H1 (cell line): Measurements from ENCODE around the gene ZC3HAV1. TPM values are rescaled to one million over a fixed set of nuclear protein-coding genes. Genes with fewer than 3 reads are reported as not detected.

Source experiments
- BACH1 ChIP-seq: IDR thresholded peaks from 2 replicates; pipeline ENCODE4 v1.6.1; 2012; ENCODE audit warnings: low read length, improper control_type of control experiment
- BCL11A ChIP-seq, 2 experiments: IDR thresholded peaks; one replicate each; pipeline ENCODE4 v1.6.1; 2011; ENCODE audit warnings: low read depth in 2 of 2, low read length in 2 of 2, mild to moderate bottlenecking in 2 of 2
- CHD7 ChIP-seq: fragments of 300-600 bp; sonication (generic); IDR thresholded peaks from 2 replicates; pipeline ENCODE4 v1.7.1; 2012; ENCODE audit warnings: low read length, moderate library complexity, mild to moderate bottlenecking, inconsistent platforms; ENCODE audit not compliant: insufficient replicate concordance
- CREB1 ChIP-seq: IDR thresholded peaks from 2 replicates; pipeline ENCODE4 v1.6.1; 2012; ENCODE audit warnings: inconsistent platforms
- RBBP5 ChIP-seq: IDR thresholded peaks from 2 replicates; pipeline ENCODE4 v1.7.1; 2012; ENCODE audit warnings: low read depth, mild to moderate bottlenecking, inconsistent platforms, low read length, moderate library complexity, borderline replicate concordance
- SIN3A ChIP-seq, 2 experiments: IDR thresholded peaks in 1 of 2; conservative IDR thresholded peaks in 1 of 2; 2 replicates each; pipeline ENCODE4 v1.6.1; 2011 to 2012; ENCODE audit warnings: low read length in 2 of 2, improper control_type of control experiment in 1 of 2, low read depth in 1 of 2, mild to moderate bottlenecking in 1 of 2
- TAF7 ChIP-seq: optimal IDR thresholded peaks from 2 replicates; pipeline ENCODE3; 2011; ENCODE audit warnings: low read depth, mild to moderate bottlenecking, inconsistent platforms, low read length, moderate library complexity, borderline replicate concordance
- polyA plus RNA-seq, 7 experiments: library from polyadenylated mRNA; depleted of rRNA in 3 of 7; stranded (reverse) in 5 of 7; unstranded in 2 of 7; fragments of >200 nt in 5 of 7; fragments of 200-250 nt in 2 of 7; gene quantifications; 1 replicate in 5 of 7; 2 replicates in 1 of 7; 4 replicates in 1 of 7; pipeline versions ENCODE4 v1.2.1 to v1.2.3, GENCODE V29; 2011 to 2013; ENCODE audit warnings: missing spikeins in 2 of 7, mixed read lengths in 2 of 7
- total RNA-seq: library from RNA; stranded (reverse); fragmentation: NEBNext Ultra II Directional; extraction: Animal tissue kit (Norgen Biotek cat#: 25700); gene quantifications from 2 replicates; pipeline ENCODE4 v1.2.1, GENCODE V29; 2021

The ZC3HAV1 gene
- total and polyA plus RNA-seq, 2 of the 8 experiments (the other 6 are each of a cell fraction or from before 2014, with no cell fraction given), result 22.5 to 43.4 TPM

DNA sequence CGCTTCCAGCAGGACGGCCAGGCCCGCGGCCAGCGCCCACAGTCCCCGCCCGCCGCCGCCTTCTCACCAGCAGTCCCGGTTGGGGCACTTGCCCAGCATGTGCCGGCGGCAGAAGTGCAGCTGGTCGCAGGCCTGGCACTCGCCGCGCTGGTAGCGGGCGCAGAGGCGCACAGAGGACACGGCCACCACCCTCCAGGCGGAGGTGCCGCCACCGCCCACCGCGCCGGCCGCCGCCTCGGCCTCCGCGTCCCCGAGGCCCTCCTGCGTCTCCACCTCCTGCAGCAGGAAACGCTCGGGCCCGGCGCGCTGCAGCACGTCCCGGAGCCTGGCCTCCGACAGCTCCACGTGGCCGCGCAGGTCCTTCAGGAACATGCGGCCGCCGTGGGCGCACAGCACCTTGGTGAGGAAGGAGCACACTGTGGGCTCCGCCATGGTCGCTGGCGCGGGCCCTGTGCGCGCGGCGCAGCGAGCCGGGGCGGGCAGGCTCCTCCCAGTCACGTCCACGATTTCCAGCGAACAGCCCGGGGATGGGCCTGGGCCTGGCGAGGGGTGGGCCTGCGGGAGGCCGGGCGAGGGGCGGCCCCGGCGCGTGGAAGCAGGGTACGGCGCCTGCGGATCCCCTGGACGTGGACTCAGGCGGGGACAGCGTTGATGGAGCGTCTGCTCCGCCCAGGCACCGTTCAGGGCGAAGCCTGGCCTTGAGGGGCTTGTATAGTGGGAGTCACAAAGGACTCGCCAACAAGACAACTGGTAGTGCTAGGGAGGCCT lies 73.8 kb downstream of the ZC3HAV1 start, which contains the start of gene ZC3HAV1L (continued):
- no peak for TF ChIP-seq CHD7
- 0 out of 2 replicates have a peak, but pooled peaks have one; percentile 35 for TF ChIP-seq BACH1
- no peak for TF ChIP-seq TAF7
- TF ChIP-seq RBBP5, result peak; percentile 87; the same call in 1 of the 2 replicates
- TF ChIP-seq BCL11A (IDR thresholded peaks at IDR 0.05; ENCODE audit: low read depth in 2 of 2, low read length in 2 of 2), result no peak
- TF ChIP-seq CREB1, result no peak
- TF ChIP-seq SIN3A (conservative IDR thresholded peaks at IDR 0.05 in 1 of 2, IDR thresholded peaks at IDR 0.05 in 1 of 2; ENCODE audit: low read depth in 1 of 2, low read length in 2 of 2), result 0 out of 4 replicates have a peak, but pooled peaks have one; percentile 2 to 36
